ENCODE measurements around the gene BABAM2. TPM values are rescaled to one million over a fixed set of nuclear protein-coding genes. Genes with fewer than 3 reads are reported as not detected.
"Not testable (repeated sequence)": the region's sequence is repeated elsewhere in the genome, so short reads cannot be mapped to it uniquely, and the experiment has no call there.

The BABAM2 gene
- total RNA-seq, 2 experiments from 2014 or later: 66.8 to 68.4 TPM

DNA sequence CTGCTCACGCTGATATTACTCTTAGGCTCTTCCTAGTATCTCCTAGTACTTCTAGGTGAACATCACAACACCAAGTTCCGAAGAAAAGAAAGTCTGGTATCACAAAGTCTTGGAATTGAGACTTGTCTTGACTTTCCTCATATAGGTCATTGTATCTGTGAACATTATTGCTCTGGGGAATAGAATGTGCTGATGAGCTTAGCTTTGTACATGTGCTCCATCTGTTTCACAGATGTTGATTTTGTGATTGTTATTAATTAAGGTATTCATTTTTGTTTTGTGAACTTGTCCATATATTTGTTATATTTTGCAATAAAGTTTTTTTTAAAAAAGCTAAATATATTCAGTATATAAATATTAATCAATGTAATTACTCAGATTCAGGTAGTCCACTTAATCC, 111.7 kb downstream of the BABAM2 start:
- H3K4me3 Mint-ChIP-seq: no peak overlapping the region
- H3K4me1 Mint-ChIP-seq (ENCODE audit: low read depth): peaks cover 31% of the 10 kb centered on the region
- ATAC-seq (no peak), DNase-seq (no peak)
- ChIA-PET CTCF (interaction anchor here (1.0 kb wide), 1 partner anchor 16 kb away, joined by 3 read pairs; no protein-coding TSS in a partner anchor), POLR2A (no interaction called here)
- TF ChIP-seq, protein P1, sequence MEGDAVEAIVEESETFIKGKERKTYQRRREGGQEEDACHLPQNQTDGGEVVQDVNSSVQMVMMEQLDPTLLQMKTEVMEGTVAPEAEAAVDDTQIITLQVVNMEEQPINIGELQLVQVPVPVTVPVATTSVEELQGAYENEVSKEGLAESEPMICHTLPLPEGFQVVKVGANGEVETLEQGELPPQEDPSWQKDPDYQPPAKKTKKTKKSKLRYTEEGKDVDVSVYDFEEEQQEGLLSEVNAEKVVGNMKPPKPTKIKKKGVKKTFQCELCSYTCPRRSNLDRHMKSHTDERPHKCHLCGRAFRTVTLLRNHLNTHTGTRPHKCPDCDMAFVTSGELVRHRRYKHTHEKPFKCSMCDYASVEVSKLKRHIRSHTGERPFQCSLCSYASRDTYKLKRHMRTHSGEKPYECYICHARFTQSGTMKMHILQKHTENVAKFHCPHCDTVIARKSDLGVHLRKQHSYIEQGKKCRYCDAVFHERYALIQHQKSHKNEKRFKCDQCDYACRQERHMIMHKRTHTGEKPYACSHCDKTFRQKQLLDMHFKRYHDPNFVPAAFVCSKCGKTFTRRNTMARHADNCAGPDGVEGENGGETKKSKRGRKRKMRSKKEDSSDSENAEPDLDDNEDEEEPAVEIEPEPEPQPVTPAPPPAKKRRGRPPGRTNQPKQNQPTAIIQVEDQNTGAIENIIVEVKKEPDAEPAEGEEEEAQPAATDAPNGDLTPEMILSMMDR (IDR thresholded peaks at IDR 0.05): no peak
- H3K27me3 Mint-ChIP-seq: no peaks in the 10 kb centered on the region
- H3K9me3 Mint-ChIP-seq: peaks cover 2% of the 10 kb centered on the region
- H3K27ac Mint-ChIP-seq: no peak overlapping the region
- peaks cover 8% of the 10 kb centered on the region for H3K36me3 Mint-ChIP-seq (ENCODE audit: low read depth)
- intact Hi-C loops (cut with micrococcal nuclease): no loop called here

DNA sequence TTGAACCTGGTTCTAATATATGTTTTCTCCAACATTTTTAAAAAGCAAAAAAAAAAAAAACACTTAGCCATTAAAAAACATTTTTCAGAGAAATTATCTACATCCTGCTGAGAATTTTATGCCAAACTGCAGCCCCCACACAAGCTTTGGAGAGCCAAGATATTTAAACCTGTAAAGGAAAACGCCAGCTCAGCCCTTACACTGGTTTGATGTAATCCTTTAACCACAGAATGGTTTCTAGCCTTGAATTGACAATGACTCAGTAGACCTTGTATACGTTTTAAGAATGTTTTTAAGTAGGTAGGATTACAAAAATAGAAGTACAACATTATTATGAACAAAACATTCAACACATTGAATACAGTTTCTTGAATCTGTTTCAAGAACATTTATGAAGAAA, 113.6 kb downstream of the BABAM2 start:
- no peaks in the 10 kb centered on the region for H3K27me3 Mint-ChIP-seq
- peak; percentile 46 for DNase-seq
- peaks cover 11% of the 10 kb centered on the region for H3K36me3 Mint-ChIP-seq (ENCODE audit: low read depth)
- H3K4me1 Mint-ChIP-seq (ENCODE audit: low read depth): peaks cover 26% of the 10 kb centered on the region
- H3K27ac Mint-ChIP-seq: peak overlapping the region; percentile 59
- TF ChIP-seq, protein P1 (IDR thresholded peaks at IDR 0.05): no peak
- POLR2A ChIA-PET: no interaction called here
- intact Hi-C loops (cut with micrococcal nuclease): no loop called here
- peak; percentile 91 for ATAC-seq
- CTCF ChIA-PET: interaction anchor here (1.2 to 1.8 kb wide), 2 partner anchors 10 to 15 kb away, joined by 4 to 7 read pairs; no protein-coding TSS in a partner anchor
- peaks cover 2% of the 10 kb centered on the region for H3K9me3 Mint-ChIP-seq
- no peak overlapping the region for H3K4me3 Mint-ChIP-seq

DNA sequence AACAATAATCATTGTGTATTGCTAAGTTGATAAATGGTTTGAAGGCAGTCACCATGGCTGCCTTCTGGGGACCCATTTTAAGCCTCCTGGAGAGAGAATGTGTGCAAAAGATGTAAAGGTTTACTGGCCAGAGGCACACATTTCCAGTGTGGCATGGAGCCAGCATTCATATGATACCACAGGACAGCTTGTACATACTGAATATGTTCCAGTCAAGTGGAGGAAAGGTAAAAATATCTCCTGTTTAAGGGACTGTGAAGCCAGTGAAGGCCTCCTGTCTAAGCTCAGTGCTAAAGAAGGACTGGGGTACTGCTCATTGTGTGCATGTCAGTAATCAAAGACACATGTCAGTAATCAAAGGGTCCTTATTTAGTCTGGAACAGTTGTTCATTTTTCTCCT, 119.2 kb downstream of the BABAM2 start:
- POLR2A ChIA-PET: no interaction called here
- no peaks in the 10 kb centered on the region for H3K9me3 Mint-ChIP-seq

DNA sequence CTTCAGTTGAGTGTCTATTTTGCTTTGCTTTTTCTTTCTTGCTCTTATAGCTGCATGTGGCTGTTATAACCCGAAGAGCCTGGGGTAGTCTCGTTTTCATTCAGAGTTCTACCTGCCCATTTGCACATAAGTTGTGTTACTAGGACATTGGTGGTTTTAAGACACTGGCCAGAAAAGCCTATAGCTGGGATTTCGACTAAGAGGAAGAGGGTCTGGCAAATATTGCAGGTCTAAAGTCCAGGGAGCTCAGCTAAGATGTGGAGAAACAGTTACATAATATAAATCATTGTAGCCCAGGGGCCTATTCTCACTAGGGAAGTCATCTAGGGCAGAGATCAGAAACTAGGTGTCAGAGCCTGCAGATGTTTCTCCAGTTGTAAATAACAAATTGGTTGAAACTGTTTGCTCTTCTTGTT, 120.8 kb downstream of the BABAM2 start:
- Mint-ChIP-seq H3K27me3 (no peaks in the 10 kb centered on the region), H3K9me3 (no peaks in the 10 kb centered on the region), H3K4me1 (ENCODE audit: low read depth) (no peaks in the 10 kb centered on the region), H3K4me3 (no peak overlapping the region), H3K36me3 (ENCODE audit: low read depth) (peaks cover 8% of the 10 kb centered on the region), H3K27ac (no peak overlapping the region)
- ChIA-PET CTCF (no interaction called here), POLR2A (interaction anchor here (0.7 kb wide), 1 partner anchor 12 kb away, joined by 3 read pairs; no protein-coding TSS in a partner anchor)
- no peak for DNase-seq
- intact Hi-C loops (cut with micrococcal nuclease): no loop called here
- TF ChIP-seq, protein P1 (IDR thresholded peaks at IDR 0.05): no peak
- ATAC-seq: no peak

More for the DNA sequence above, 119.2 kb downstream of the BABAM2 start:
- CTCF ChIA-PET: interaction anchor here (0.6 to 1.1 kb wide), 3 partner anchors 12 to 387 kb away, joined by 3 read pairs; no protein-coding TSS in a partner anchor
- Mint-ChIP-seq H3K27ac (no peak overlapping the region), H3K4me1 (ENCODE audit: low read depth) (no peaks in the 10 kb centered on the region), H3K4me3 (no peak overlapping the region), H3K27me3 (no peaks in the 10 kb centered on the region), H3K36me3 (ENCODE audit: low read depth) (peaks cover 8% of the 10 kb centered on the region)
- intact Hi-C loops (cut with micrococcal nuclease): no loop called here
- DNase-seq (no peak), ATAC-seq (no peak)
- TF ChIP-seq, protein P1 (IDR thresholded peaks at IDR 0.05): no peak

DNA sequence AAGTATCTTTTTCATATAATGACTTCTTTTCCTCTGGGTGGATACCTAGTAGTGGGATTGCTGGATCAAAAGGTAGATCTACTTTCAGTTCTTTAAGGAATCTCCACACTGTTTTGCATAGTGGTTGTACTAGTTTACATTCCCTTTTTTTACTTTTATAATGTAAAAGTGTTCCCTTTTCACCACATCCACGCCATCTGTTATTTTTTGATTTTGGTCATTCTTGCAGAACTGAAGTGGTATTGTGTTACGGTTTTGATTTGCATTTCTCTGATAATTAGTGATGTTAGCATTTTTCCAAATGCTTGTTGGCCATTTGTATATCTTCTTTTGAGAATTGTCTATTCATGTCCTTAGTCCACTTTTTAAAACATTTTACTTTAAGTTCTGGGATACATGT, 127.9 kb downstream of the BABAM2 start:
- POLR2A ChIA-PET; H3K4me1 Mint-ChIP-seq (ENCODE audit: low read depth); CTCF ChIA-PET; H3K36me3 Mint-ChIP-seq (ENCODE audit: low read depth); intact Hi-C loops (cut with micrococcal nuclease); H3K4me3 Mint-ChIP-seq; DNase-seq; ATAC-seq; H3K27ac Mint-ChIP-seq; H3K27me3 Mint-ChIP-seq; H3K9me3 Mint-ChIP-seq: not testable (repeated sequence)

DNA sequence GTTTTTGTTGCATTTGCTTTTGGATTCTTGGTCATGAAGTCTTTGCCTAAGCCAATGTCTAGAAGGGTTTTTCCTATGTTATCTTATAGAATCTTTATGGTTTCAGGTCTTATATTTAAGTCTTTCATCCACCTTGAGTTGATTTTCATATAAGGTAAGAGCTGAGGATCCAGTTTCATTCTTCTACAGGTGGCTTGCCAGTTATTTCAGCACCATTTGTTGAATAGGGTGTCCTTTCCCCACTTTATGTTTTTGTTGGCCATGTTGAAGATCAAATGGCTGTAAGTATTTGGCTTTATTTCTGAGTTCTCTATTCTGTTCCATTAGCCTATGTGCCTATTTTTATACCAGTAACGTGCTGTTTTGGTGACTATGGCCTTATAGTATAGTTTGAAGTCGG, 129.0 kb downstream of the BABAM2 start:
- H3K27me3 Mint-ChIP-seq: not testable (repeated sequence)

More for the DNA sequence above, 129.0 kb downstream of the BABAM2 start:
- DNase-seq; ATAC-seq; H3K4me3 Mint-ChIP-seq; H3K9me3 Mint-ChIP-seq; CTCF ChIA-PET; H3K36me3 Mint-ChIP-seq (ENCODE audit: low read depth); H3K27ac Mint-ChIP-seq; POLR2A ChIA-PET; intact Hi-C loops (cut with micrococcal nuclease); H3K4me1 Mint-ChIP-seq (ENCODE audit: low read depth): not testable (repeated sequence)
